GM12878 (cell line): ENCODE data around the gene ESRRG. TPM values are rescaled to one million over a fixed set of nuclear protein-coding genes. Genes with fewer than 3 reads are reported as not detected.

Experiments used
- ATAC-seq: fragments of 200-7000 bp; cut with Tn5 transposase; 3 replicates; pipeline ENCODE4 v1.9.1; 2020; ENCODE audit warnings: mild to moderate bottlenecking, moderate library complexity
- BruUV-seq: library from RNA; stranded (reverse); fragments of 400-500 nt; replicated peaks from 2 replicates; lab custom pipeline; 2021; lab: Mats Ljungman, UMichigan
- CTCF ChIA-PET: fragments of 300-600 bp; sonication (Branson Sonifier 250); formaldehyde crosslinking; extraction: SDS; loops from one replicate; lab custom pipeline; 2021; ENCODE audit warnings: inconsistent platforms; lab: Yijun Ruan, JAX
- POLR2A ChIA-PET: fragments of 350-600 bp; formaldehyde crosslinking; extraction: SDS; loops from one replicate; lab custom pipeline; 2021; ENCODE audit warnings: inconsistent platforms; lab: Charles Lee
- RAD21 ChIA-PET: fragments of 300-600 bp; sonication (Branson Sonifier 250); formaldehyde crosslinking; loops from one replicate; lab custom pipeline; 2023; ENCODE audit warnings: antibody characterized with exemption; ENCODE audit not compliant: unreplicated experiment; lab: Charles Lee
- SMC1A ChIA-PET: fragments of 300-600 bp; sonication (Branson Sonifier 250); formaldehyde crosslinking; loops from one replicate; lab custom pipeline; 2023; ENCODE audit not compliant: unreplicated experiment, uncharacterized antibody; lab: Charles Lee
- DNase-seq: peaks from one replicate; pipeline ENCODE4 v3.0.0-alpha.2; 2011; ENCODE audit warnings: low read depth, low spot score
- FAIRE-seq: peaks from 3 replicates; lab custom pipeline; 2011; peaks lifted over from hg19 to GRCh38; lab: Jason Lieb, UNC
- H2AFZ ChIP-seq: 2 replicates; pipeline ENCODE4 v1.6.0; 2011; ENCODE audit warnings: low read depth, low read length, control low read depth; ENCODE audit not compliant: control insufficient read depth
- H3K27ac ChIP-seq: 2 replicates; pipeline ENCODE4 v1.5.1; 2011; ENCODE audit warnings: control low read depth; ENCODE audit not compliant: control insufficient read depth, insufficient read depth
- H3K27me3 ChIP-seq, 2 experiments: replicated peaks in 1 of 2; 2 replicates each; pipeline versions ENCODE4 v1.6.0 to v1.6.1; 2011; ENCODE audit warnings: low read length in 1 of 2; ENCODE audit not compliant: control insufficient read depth in 2 of 2, insufficient read depth in 2 of 2
- H3K36me3 ChIP-seq, 2 experiments: 2 replicates each; pipeline ENCODE4 v1.5.1; 2011; ENCODE audit warnings: low read length in 1 of 2; ENCODE audit not compliant: control insufficient read depth in 2 of 2, insufficient read depth in 2 of 2
- H3K4me1 ChIP-seq: 2 replicates; pipeline ENCODE4 v1.6.1; 2011; ENCODE audit warnings: mild to moderate bottlenecking, low read length, moderate library complexity, mixed read lengths; ENCODE audit not compliant: control insufficient read depth, insufficient read depth
- H3K4me2 ChIP-seq: 2 replicates; pipeline ENCODE4 v1.6.0; 2011; ENCODE audit warnings: control low read depth; ENCODE audit not compliant: control insufficient read depth, insufficient read depth
- H3K4me3 ChIP-seq: fragments of 200-600 bp; sonication (generic); 2 replicates; pipeline ENCODE4 v1.5.1; 2016
- H3K79me2 ChIP-seq: 2 replicates; pipeline ENCODE4 v1.6.0; 2011; ENCODE audit warnings: low read length; ENCODE audit not compliant: control insufficient read depth, insufficient read depth
- H3K9ac ChIP-seq: 2 replicates; pipeline ENCODE4 v1.8.0; 2011; ENCODE audit warnings: low read length, control low read depth, mixed read lengths; ENCODE audit not compliant: control insufficient read depth, insufficient read depth
- H3K9me3 ChIP-seq: replicated peaks from 3 replicates; pipeline ENCODE4 v1.5.1; 2011; ENCODE audit warnings: mild to moderate bottlenecking, low read length; ENCODE audit not compliant: control insufficient read depth, insufficient read depth
- H4K20me1 ChIP-seq: 2 replicates; pipeline ENCODE4 v1.6.0; 2011; ENCODE audit not compliant: control insufficient read depth, insufficient read depth
- ATF7 ChIP-seq: fragments of 450-650 bp; IDR thresholded peaks from 2 replicates; pipeline ENCODE4 v1.6.1; 2016; ENCODE audit warnings: low read depth, mild to moderate bottlenecking
- BHLHE40 ChIP-seq, 2 experiments: fragments of 450-650 bp in 1 of 2; IDR thresholded peaks; 2 replicates each; pipeline ENCODE4 v1.6.1; 2011 to 2017; ENCODE audit warnings: low read depth in 2 of 2, borderline replicate concordance in 1 of 2, improper control_type of control experiment in 1 of 2, low read length in 1 of 2, mild to moderate bottlenecking in 1 of 2
- BRCA1 ChIP-seq: IDR thresholded peaks from 2 replicates; pipeline ENCODE4 v1.6.1; 2011; ENCODE audit warnings: low read depth, low read length, improper control_type of control experiment
- CTCF ChIP-seq, 3 experiments: IDR thresholded peaks in 2 of 3; conservative IDR thresholded peaks in 1 of 3; 2 replicates each; pipeline ENCODE4 v1.5.1; 2011; ENCODE audit warnings: low read depth in 3 of 3, low read length in 3 of 3, mild to moderate bottlenecking in 3 of 3, control low read depth in 2 of 3, moderate library complexity in 2 of 3, inconsistent platforms in 1 of 3, mixed read lengths in 1 of 3; ENCODE audit not compliant: control insufficient read depth in 2 of 3, insufficient read depth in 1 of 3; ENCODE audit errors: extremely low read depth in 1 of 3
- E2F8 ChIP-seq: fragments of 450-650 bp; IDR thresholded peaks from 2 replicates; pipeline ENCODE4 v1.6.1; 2018; ENCODE audit warnings: mild to moderate bottlenecking, low read depth, moderate library complexity; ENCODE audit not compliant: partially characterized antibody
- EED ChIP-seq: sonication (generic); IDR thresholded peaks from 2 replicates; pipeline ENCODE4 v1.6.1; 2016; ENCODE audit warnings: antibody characterized with exemption, low read depth
- FOXM1 ChIP-seq: IDR thresholded peaks from 2 replicates; pipeline ENCODE4 v1.6.1; 2012; ENCODE audit warnings: low read depth, mild to moderate bottlenecking, inconsistent platforms, low read length, moderate library complexity
- GATAD2B ChIP-seq: fragments of 450-650 bp; conservative IDR thresholded peaks from 2 replicates; pipeline ENCODE4 v1.6.1; 2017; ENCODE audit warnings: low read depth, mild to moderate bottlenecking, moderate library complexity
- HDAC2 ChIP-seq: fragments of 200-600 bp; sonication (generic); IDR thresholded peaks from 2 replicates; pipeline ENCODE4 v1.6.1; 2017
- HSF1 ChIP-seq: fragments of 150-350 bp; IDR thresholded peaks from 2 replicates; pipeline ENCODE4 v1.6.1; 2014; ENCODE audit warnings: mild to moderate bottlenecking, low read depth, low read length
- NFXL1 ChIP-seq: fragments of 450-650 bp; IDR thresholded peaks from 2 replicates; pipeline ENCODE4 v1.6.1; 2017; ENCODE audit warnings: antibody characterized with exemption, mild to moderate bottlenecking, borderline replicate concordance
- NKRF ChIP-seq: fragments of 450-650 bp; conservative IDR thresholded peaks from 2 replicates; pipeline ENCODE4 v1.6.1; 2017; ENCODE audit warnings: mild to moderate bottlenecking, moderate library complexity
- NRF1 ChIP-seq: conservative IDR thresholded peaks from 2 replicates; pipeline ENCODE4 v1.6.1; 2011; ENCODE audit warnings: mild to moderate bottlenecking, low read depth, low read length, improper control_type of control experiment
- SMAD5 ChIP-seq: IDR thresholded peaks from 2 replicates; pipeline ENCODE4 v1.6.1; 2016; ENCODE audit warnings: antibody characterized with exemption, low read depth
- TCF7 ChIP-seq: IDR thresholded peaks from 2 replicates; pipeline ENCODE4 v1.6.1; 2014; ENCODE audit warnings: antibody characterized with exemption, borderline replicate concordance
- YBX1 ChIP-seq: fragments of 450-650 bp; IDR thresholded peaks from 2 replicates; pipeline ENCODE4 v1.6.1; 2016; ENCODE audit warnings: antibody characterized with exemption
- in situ Hi-C: fragments of 300-500 bp; cut with MboI; formaldehyde crosslinking; loops from 9 replicates; pipeline ENCODE4 v1.14.3; 2018; ENCODE audit warnings: mixed read lengths
- intact Hi-C: fragments of 100-400 bp; cut with micrococcal nuclease; formaldehyde crosslinking; loops from one replicate; pipeline ENCODE4 v1.14.2; 2022; ENCODE audit not compliant: unreplicated experiment
- polyA plus RNA-seq, 11 experiments: library from polyadenylated mRNA; depleted of rRNA in 4 of 11; unstranded in 6 of 11; stranded (reverse) in 5 of 11; fragments of >200 nt; fragmentation: Nextera tagmentation in 4 of 11; fragmentation: Illumina TruSeq in 1 of 11; extraction: Ambion mirVana in 4 of 11; extraction: Trizol in 1 of 11; gene quantifications; 1 replicate in 1 of 11; 2 replicates in 10 of 11; pipeline versions ENCODE4 v1.2.1 to v1.2.3, GENCODE V29; 2011 to 2016; ENCODE audit warnings: inconsistent platforms in 2 of 11, missing spikeins in 2 of 11, low read depth in 1 of 11
- total RNA-seq, 4 experiments: library from RNA; depleted of rRNA in 3 of 4; stranded (reverse); fragments of >200 nt in 3 of 4; fragmentation: Illumina TruSeq in 1 of 4; extraction: Trizol in 1 of 4; gene quantifications; 2 replicates each; pipeline versions ENCODE4 v1.2.1 to v1.2.3, GENCODE V29; 2013 to 2021

The ESRRG gene
- total and polyA plus RNA-seq, 10 of the 15 experiments (the other 5 are each of a cell fraction or from before 2014, with no cell fraction given) = 0.03 TPM; not detected in 9

GRCh38 chr1:216621536-216621935, 101.7 kb downstream of the ESRRG start:
- ChIA-PET CTCF (no interaction called here), RAD21 (no interaction called here), POLR2A (no interaction called here), SMC1A (interaction anchor here (1.3 kb wide), 1 partner anchor 15 kb away, joined by 6 read pairs; no protein-coding TSS in a partner anchor)
- no peak for ATAC-seq
- Histone ChIP-seq H3K36me3 (no peaks in the 10 kb centered on the region), H3K4me3 (no peak overlapping the region), H3K9ac (no peak overlapping the region), H3K4me2 (no peak overlapping the region), H3K79me2 (no peaks in the 10 kb centered on the region), H3K27me3 (no peaks in the 10 kb centered on the region), H3K9me3 (no peaks in the 10 kb centered on the region), H3K4me1 (no peaks in the 10 kb centered on the region), H2AFZ (no peak overlapping the region), H3K27ac (no peak overlapping the region), H4K20me1 (no peaks in the 10 kb centered on the region)
- no peak for FAIRE-seq
- intact Hi-C loops (no loop called here), in situ Hi-C loops (no loop called here)
- DNase-seq = no peak
- BruUV-seq = no TSS peak
- TF ChIP-seq HSF1 (no peak), SMAD5 (no peak), EED (no peak), NKRF (no peak), BHLHE40 (IDR thresholded peaks at IDR 0.05; ENCODE audit: borderline replicate concordance in 1 of 2, low read depth in 2 of 2, low read length in 1 of 2) (no peak), NFXL1 (no peak), BRCA1 (no peak), CTCF (IDR thresholded peaks at IDR 0.05 in 2 of 3, conservative IDR thresholded peaks at IDR 0.05 in 1 of 3; ENCODE audit: control insufficient read depth in 2 of 3, extremely low read depth in 1 of 3, insufficient read depth in 1 of 3, low read depth in 3 of 3, low read length in 3 of 3) (no peak), GATAD2B (no peak), YBX1 (no peak), HDAC2 (no peak), FOXM1 (no peak), E2F8 (no peak), ATF7 (no peak), NRF1 (no peak), TCF7 (no peak)
